T-helper 17 cell (primary cell): ENCODE measurements around the gene TBPL2. TPM values are rescaled to one million over a fixed set of nuclear protein-coding genes. Genes with fewer than 3 reads are reported as not detected.
"Not testable (repeated sequence)": the region's sequence is repeated elsewhere in the genome, so short reads cannot be mapped to it uniquely, and the experiment has no call there.

Experiments
- ATAC-seq: fragments of 150-1000 bp; cut with Tn5 transposase; 2 replicates; pipeline ENCODE4 v1.10.0; 2021; ENCODE audit warnings: mild to moderate bottlenecking, moderate library complexity
- DNase-seq, 3 donors: peaks; one replicate each; pipeline versions ENCODE4 v3.0.0 to v3.0.0-alpha.2; 2020 to 2021
- H3K9me3 ChIP-seq: one replicate; pipeline ENCODE4 v1.7.0; 2013; ENCODE audit warnings: low read length, mild to moderate bottlenecking; ENCODE audit not compliant: control insufficient read depth, poor library complexity, severe bottlenecking
- H3K27ac Mint-ChIP-seq: one replicate; pipeline ENCODE4 v1.8.0; 2022; ENCODE audit warnings: mild to moderate bottlenecking, moderate library complexity, mixed read lengths
- H3K27me3 Mint-ChIP-seq: one replicate; pipeline ENCODE4 v1.8.0; 2022; ENCODE audit warnings: mixed read lengths
- H3K36me3 Mint-ChIP-seq: one replicate; pipeline ENCODE4 v1.8.0; 2022; ENCODE audit warnings: low read depth, mixed read lengths
- H3K4me1 Mint-ChIP-seq: one replicate; pipeline ENCODE4 v1.8.0; 2022; ENCODE audit warnings: mild to moderate bottlenecking, mixed read lengths
- H3K4me3 Mint-ChIP-seq: one replicate; pipeline ENCODE4 v1.8.0; 2022; ENCODE audit warnings: mild to moderate bottlenecking, moderate library complexity, mixed read lengths
- total RNA-seq, 4 donors: library from RNA in 2 of 4; stranded (reverse) in 2 of 4; gene quantifications; one replicate each; pipeline ENCODE4 v1.2.3 and lab custom pipeline; 2022 to 2026

The TBPL2 gene
- total RNA-seq, 2 donors from 2014 or later: not detected

GRCh38 chr14:55433880-55434804, 6.3 kb downstream of the TBPL2 start:
- Mint-ChIP-seq H3K36me3 (no peaks in the 10 kb centered on the region), H3K27ac (peak overlapping the region; percentile 59), H3K4me3 (peak overlapping the region; percentile 63), H3K27me3 (no peaks in the 10 kb centered on the region), H3K4me1 (peaks cover 24% of the 10 kb centered on the region)
- no peak for DNase-seq
- no peaks in the 10 kb centered on the region for H3K9me3 ChIP-seq
- ATAC-seq: peak; percentile 29

- Mint-ChIP-seq H3K36me3 (no peaks in the 10 kb centered on the region), H3K27ac (peak overlapping the region; percentile 78), H3K27me3 (no peaks in the 10 kb centered on the region), H3K4me1 (peaks cover 24% of the 10 kb centered on the region), H3K4me3 (no peak overlapping the region)
- H3K9me3 ChIP-seq: no peaks in the 10 kb centered on the region
- ATAC-seq (no peak), DNase-seq (no peak)
Measured at GRCh38 chr14:55432628-55433027, 7.8 kb downstream of the TBPL2 start.

- ATAC-seq: peak; percentile 93
Measured at GRCh38 chr14:55430024-55430690, 10.3 kb downstream of the TBPL2 start.

GRCh38 chr14:55427439-55427838, 13.0 kb downstream of the TBPL2 start:
- no peak overlapping the region for H3K4me3 Mint-ChIP-seq
- H3K9me3 ChIP-seq: no peaks in the 10 kb centered on the region
- peaks cover 13% of the 10 kb centered on the region for H3K4me1 Mint-ChIP-seq
- no peaks in the 10 kb centered on the region for H3K36me3 Mint-ChIP-seq
- H3K27ac Mint-ChIP-seq: no peak overlapping the region
- ATAC-seq (no peak), DNase-seq (no peak)
- H3K27me3 Mint-ChIP-seq: no peaks in the 10 kb centered on the region

More at GRCh38 chr14:55430024-55430690, 10.3 kb downstream of the TBPL2 start:
- H3K36me3 Mint-ChIP-seq: no peaks in the 10 kb centered on the region
- H3K9me3 ChIP-seq: no peaks in the 10 kb centered on the region
- peaks cover 26% of the 10 kb centered on the region for H3K4me1 Mint-ChIP-seq
- H3K27ac Mint-ChIP-seq: peak overlapping the region; percentile 29
- H3K4me3 Mint-ChIP-seq: no peak overlapping the region
- DNase-seq: peak in 1 of 3 donors; percentile 14
- no peaks in the 10 kb centered on the region for H3K27me3 Mint-ChIP-seq

GRCh38 chr14:55426891-55427290, 13.5 kb downstream of the TBPL2 start:
- Mint-ChIP-seq H3K27me3 (no peaks in the 10 kb centered on the region), H3K4me1 (peaks cover 13% of the 10 kb centered on the region), H3K27ac (no peak overlapping the region), H3K36me3 (peaks cover 2% of the 10 kb centered on the region), H3K4me3 (no peak overlapping the region)
- DNase-seq (no peak), ATAC-seq (no peak)
- H3K9me3 ChIP-seq: no peaks in the 10 kb centered on the region

- no peak overlapping the region for H3K27ac Mint-ChIP-seq
Measured at GRCh38 chr14:55425091-55425490, 15.3 kb downstream of the TBPL2 start.

GRCh38 chr14:55423969-55424368, 16.4 kb downstream of the TBPL2 start:
- peaks cover 2% of the 10 kb centered on the region for H3K36me3 Mint-ChIP-seq
- no peak for DNase-seq
- no peak overlapping the region for H3K27ac Mint-ChIP-seq
- no peaks in the 10 kb centered on the region for H3K9me3 ChIP-seq
- H3K27me3 Mint-ChIP-seq: no peaks in the 10 kb centered on the region
- no peak for ATAC-seq
- peaks cover 4% of the 10 kb centered on the region for H3K4me1 Mint-ChIP-seq
- no peak overlapping the region for H3K4me3 Mint-ChIP-seq

More at GRCh38 chr14:55425091-55425490, 15.3 kb downstream of the TBPL2 start:
- H3K27me3 Mint-ChIP-seq: no peaks in the 10 kb centered on the region
- H3K9me3 ChIP-seq: no peaks in the 10 kb centered on the region
- peaks cover 2% of the 10 kb centered on the region for H3K36me3 Mint-ChIP-seq
- DNase-seq (no peak), ATAC-seq (no peak)
- H3K4me3 Mint-ChIP-seq: no peak overlapping the region
- H3K4me1 Mint-ChIP-seq: peaks cover 7% of the 10 kb centered on the region

GRCh38 chr14:55422338-55422737, 18.1 kb downstream of the TBPL2 start:
- H3K27me3 Mint-ChIP-seq, DNase-seq, H3K36me3 Mint-ChIP-seq, H3K4me3 Mint-ChIP-seq, ATAC-seq, H3K9me3 ChIP-seq, H3K4me1 Mint-ChIP-seq, H3K27ac Mint-ChIP-seq: not testable (repeated sequence)

GRCh38 chr14:55419663-55420062, 20.8 kb downstream of the TBPL2 start:
- no peak overlapping the region for H3K27ac Mint-ChIP-seq
- no peak for ATAC-seq
- H3K4me3 Mint-ChIP-seq: no peak overlapping the region

GRCh38 chr14:55418411-55418810, 22.0 kb downstream of the TBPL2 start:
- H3K36me3 Mint-ChIP-seq: peaks cover 2% of the 10 kb centered on the region
- H3K27me3 Mint-ChIP-seq: peaks cover 6% of the 10 kb centered on the region
- no peak overlapping the region for H3K27ac Mint-ChIP-seq
- no peaks in the 10 kb centered on the region for H3K9me3 ChIP-seq
- H3K4me3 Mint-ChIP-seq: no peak overlapping the region
- no peaks in the 10 kb centered on the region for H3K4me1 Mint-ChIP-seq
- DNase-seq (no peak), ATAC-seq (no peak)

More at GRCh38 chr14:55419663-55420062, 20.8 kb downstream of the TBPL2 start:
- no peak for DNase-seq
- H3K36me3 Mint-ChIP-seq: peaks cover 2% of the 10 kb centered on the region
- H3K9me3 ChIP-seq: no peaks in the 10 kb centered on the region
- peaks cover 6% of the 10 kb centered on the region for H3K27me3 Mint-ChIP-seq
- no peaks in the 10 kb centered on the region for H3K4me1 Mint-ChIP-seq

GRCh38 chr14:55417955-55418354, 22.5 kb downstream of the TBPL2 start:
- Mint-ChIP-seq H3K36me3 (peaks cover 2% of the 10 kb centered on the region), H3K4me3 (no peak overlapping the region), H3K4me1 (no peaks in the 10 kb centered on the region), H3K27me3 (peaks cover 6% of the 10 kb centered on the region), H3K27ac (no peak overlapping the region)
- DNase-seq (no peak), ATAC-seq (no peak)
- no peaks in the 10 kb centered on the region for H3K9me3 ChIP-seq

GRCh38 chr14:55416866-55417265, 23.6 kb downstream of the TBPL2 start:
- no peak overlapping the region for H3K4me3 Mint-ChIP-seq

GRCh38 chr14:55414551-55414950, 25.9 kb downstream of the TBPL2 start:
- H3K36me3 Mint-ChIP-seq: no peaks in the 10 kb centered on the region
- no peaks in the 10 kb centered on the region for H3K9me3 ChIP-seq
- H3K4me1 Mint-ChIP-seq: peaks cover 18% of the 10 kb centered on the region
- H3K27ac Mint-ChIP-seq: no peak overlapping the region
- DNase-seq (no peak), ATAC-seq (no peak)
- no peak overlapping the region for H3K4me3 Mint-ChIP-seq
- peaks cover 6% of the 10 kb centered on the region for H3K27me3 Mint-ChIP-seq

More at GRCh38 chr14:55416866-55417265, 23.6 kb downstream of the TBPL2 start:
- ATAC-seq (peak; percentile 61), DNase-seq (no peak)
- H3K4me1 Mint-ChIP-seq: peaks cover 6% of the 10 kb centered on the region
- no peaks in the 10 kb centered on the region for H3K36me3 Mint-ChIP-seq
- peak overlapping the region; percentile 45 for H3K27ac Mint-ChIP-seq
- H3K27me3 Mint-ChIP-seq: peaks cover 6% of the 10 kb centered on the region
- H3K9me3 ChIP-seq: no peaks in the 10 kb centered on the region
